Astrocyte (in vitro differentiated cells and primary cell): ENCODE data around the gene HMCN2.

Source experiments
- EZH2 ChIP-seq: IDR thresholded peaks from 2 replicates; pipeline ENCODE4 v1.6.1; 2012; ENCODE audit warnings: mild to moderate bottlenecking, low read length, inconsistent platforms; ENCODE audit not compliant: insufficient read depth
- TF ChIP-seq, protein P1 (sequence below): IDR thresholded peaks from 2 replicates; pipeline ENCODE4 v1.5.1; 2011; ENCODE audit warnings: low read depth, mild to moderate bottlenecking, inconsistent platforms, low read length, moderate library complexity; ENCODE audit not compliant: insufficient read depth

- TF ChIP-seq, protein P1, sequence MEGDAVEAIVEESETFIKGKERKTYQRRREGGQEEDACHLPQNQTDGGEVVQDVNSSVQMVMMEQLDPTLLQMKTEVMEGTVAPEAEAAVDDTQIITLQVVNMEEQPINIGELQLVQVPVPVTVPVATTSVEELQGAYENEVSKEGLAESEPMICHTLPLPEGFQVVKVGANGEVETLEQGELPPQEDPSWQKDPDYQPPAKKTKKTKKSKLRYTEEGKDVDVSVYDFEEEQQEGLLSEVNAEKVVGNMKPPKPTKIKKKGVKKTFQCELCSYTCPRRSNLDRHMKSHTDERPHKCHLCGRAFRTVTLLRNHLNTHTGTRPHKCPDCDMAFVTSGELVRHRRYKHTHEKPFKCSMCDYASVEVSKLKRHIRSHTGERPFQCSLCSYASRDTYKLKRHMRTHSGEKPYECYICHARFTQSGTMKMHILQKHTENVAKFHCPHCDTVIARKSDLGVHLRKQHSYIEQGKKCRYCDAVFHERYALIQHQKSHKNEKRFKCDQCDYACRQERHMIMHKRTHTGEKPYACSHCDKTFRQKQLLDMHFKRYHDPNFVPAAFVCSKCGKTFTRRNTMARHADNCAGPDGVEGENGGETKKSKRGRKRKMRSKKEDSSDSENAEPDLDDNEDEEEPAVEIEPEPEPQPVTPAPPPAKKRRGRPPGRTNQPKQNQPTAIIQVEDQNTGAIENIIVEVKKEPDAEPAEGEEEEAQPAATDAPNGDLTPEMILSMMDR: no peak
- no peak for TF ChIP-seq EZH2
These were observed 196.2 kb downstream of the HMCN2 start for GRCh38 chr9:130461731-130462130.
